ENCODE results near the gene CNKSR3.
A peak's percentile ranks its signal among the peaks of the same experiment; 100 is the strongest.

Gene CNKSR3

GRCh38 chr6:154445417-154445816, 65.1 kb downstream of the CNKSR3 start:
- no peak overlapping the region for H3K4me3 ChIP-seq (ENCODE audit: low read depth in 1 of 2, low read length in 2 of 2)
- H3K36me3 ChIP-seq (ENCODE audit: control insufficient read depth in 1 of 2, insufficient read depth in 2 of 2, low read length in 2 of 2): peaks cover 0 to 3% of the 10 kb centered on the region in 2 donors
- peak overlapping the region; percentile 18 for H3K27ac ChIP-seq (ENCODE audit: low read length)
- peaks cover 5 to 9% of the 10 kb centered on the region in 2 donors for H3K4me1 ChIP-seq (ENCODE audit: control insufficient read depth in 1 of 2, insufficient read depth in 2 of 2, low read length in 2 of 2)
- H3K9me3 ChIP-seq (ENCODE audit: control insufficient read depth in 1 of 2, low read length in 2 of 2): no peaks in the 10 kb centered on the region
- no peaks in the 10 kb centered on the region for H3K27me3 ChIP-seq (ENCODE audit: low read depth, low read length)

GRCh38 chr6:154441995-154442310, 68.5 kb downstream of the CNKSR3 start:
- peaks cover 0 to 10% of the 10 kb centered on the region in 2 donors for H3K4me1 ChIP-seq (ENCODE audit: control insufficient read depth in 1 of 2, insufficient read depth in 2 of 2, low read length in 2 of 2)
- no peak overlapping the region for H3K4me3 ChIP-seq (ENCODE audit: low read depth in 1 of 2, low read length in 2 of 2)
- H3K27ac ChIP-seq (ENCODE audit: low read length): no peak overlapping the region
- H3K27me3 ChIP-seq (ENCODE audit: low read depth, low read length): no peaks in the 10 kb centered on the region
- H3K36me3 ChIP-seq (ENCODE audit: control insufficient read depth in 1 of 2, insufficient read depth in 2 of 2, low read length in 2 of 2): no peaks in the 10 kb centered on the region
- no peaks in the 10 kb centered on the region for H3K9me3 ChIP-seq (ENCODE audit: control insufficient read depth in 1 of 2, low read length in 2 of 2)

GRCh38 chr6:154440422-154441043, 70.0 kb downstream of the CNKSR3 start:
- no peak overlapping the region for H3K27ac ChIP-seq (ENCODE audit: low read length)
- no peak overlapping the region for H3K4me3 ChIP-seq (ENCODE audit: low read depth in 1 of 2, low read length in 2 of 2)
- H3K36me3 ChIP-seq (ENCODE audit: control insufficient read depth in 1 of 2, insufficient read depth in 2 of 2, low read length in 2 of 2): peaks cover 0 to 5% of the 10 kb centered on the region in 2 donors
- no peaks in the 10 kb centered on the region for H3K27me3 ChIP-seq (ENCODE audit: low read depth, low read length)
- no peaks in the 10 kb centered on the region for H3K9me3 ChIP-seq (ENCODE audit: control insufficient read depth in 1 of 2, low read length in 2 of 2)
- peaks cover 0 to 10% of the 10 kb centered on the region in 2 donors for H3K4me1 ChIP-seq (ENCODE audit: control insufficient read depth in 1 of 2, insufficient read depth in 2 of 2, low read length in 2 of 2)

- peaks cover 0 to 5% of the 10 kb centered on the region in 2 donors for H3K36me3 ChIP-seq (ENCODE audit: control insufficient read depth in 1 of 2, insufficient read depth in 2 of 2, low read length in 2 of 2)
- H3K9me3 ChIP-seq (ENCODE audit: control insufficient read depth in 1 of 2, low read length in 2 of 2): no peaks in the 10 kb centered on the region
- no peaks in the 10 kb centered on the region for H3K27me3 ChIP-seq (ENCODE audit: low read depth, low read length)
- peaks cover 0 to 10% of the 10 kb centered on the region in 2 donors for H3K4me1 ChIP-seq (ENCODE audit: control insufficient read depth in 1 of 2, insufficient read depth in 2 of 2, low read length in 2 of 2)
- no peak overlapping the region for H3K4me3 ChIP-seq (ENCODE audit: low read depth in 1 of 2, low read length in 2 of 2)
- H3K27ac ChIP-seq (ENCODE audit: low read length): no peak overlapping the region
Observed at GRCh38 chr6:154440022-154440421, 70.5 kb downstream of the CNKSR3 start.

- H3K27ac ChIP-seq (ENCODE audit: low read length): no peak overlapping the region
- H3K4me3 ChIP-seq (ENCODE audit: low read depth in 1 of 2, low read length in 2 of 2): no peak overlapping the region
- H3K27me3 ChIP-seq (ENCODE audit: low read depth, low read length): no peaks in the 10 kb centered on the region
- no peaks in the 10 kb centered on the region for H3K9me3 ChIP-seq (ENCODE audit: control insufficient read depth in 1 of 2, low read length in 2 of 2)
- peaks cover 0 to 17% of the 10 kb centered on the region in 2 donors for H3K4me1 ChIP-seq (ENCODE audit: control insufficient read depth in 1 of 2, insufficient read depth in 2 of 2, low read length in 2 of 2)
- H3K36me3 ChIP-seq (ENCODE audit: control insufficient read depth in 1 of 2, insufficient read depth in 2 of 2, low read length in 2 of 2): peaks cover 0 to 5% of the 10 kb centered on the region in 2 donors
Observed at GRCh38 chr6:154438882-154439415, 71.5 kb downstream of the CNKSR3 start.

GRCh38 chr6:154435400-154435945, 75.0 kb downstream of the CNKSR3 start:
- Histone ChIP-seq H3K9me3 (ENCODE audit: control insufficient read depth in 1 of 2, low read length in 2 of 2) (no peaks in the 10 kb centered on the region), H3K27ac (ENCODE audit: low read length) (no peak overlapping the region)

GRCh38 chr6:154434662-154435061, 75.8 kb downstream of the CNKSR3 start:
- Histone ChIP-seq H3K27ac (ENCODE audit: low read length) (no peak overlapping the region), H3K27me3 (ENCODE audit: low read depth, low read length) (no peaks in the 10 kb centered on the region), H3K9me3 (ENCODE audit: control insufficient read depth in 1 of 2, low read length in 2 of 2) (no peaks in the 10 kb centered on the region), H3K4me1 (ENCODE audit: control insufficient read depth in 1 of 2, insufficient read depth in 2 of 2, low read length in 2 of 2) (peaks cover 0 to 18% of the 10 kb centered on the region in 2 donors), H3K36me3 (ENCODE audit: control insufficient read depth in 1 of 2, insufficient read depth in 2 of 2, low read length in 2 of 2) (peaks cover 0 to 10% of the 10 kb centered on the region in 2 donors), H3K4me3 (ENCODE audit: low read depth in 1 of 2, low read length in 2 of 2) (no peak overlapping the region)

More at GRCh38 chr6:154435400-154435945, 75.0 kb downstream of the CNKSR3 start:
- Histone ChIP-seq H3K4me1 (ENCODE audit: control insufficient read depth in 1 of 2, insufficient read depth in 2 of 2, low read length in 2 of 2) (peaks cover 0 to 22% of the 10 kb centered on the region in 2 donors), H3K4me3 (ENCODE audit: low read depth in 1 of 2, low read length in 2 of 2) (no peak overlapping the region), H3K36me3 (ENCODE audit: control insufficient read depth in 1 of 2, insufficient read depth in 2 of 2, low read length in 2 of 2) (peaks cover 0 to 5% of the 10 kb centered on the region in 2 donors), H3K27me3 (ENCODE audit: low read depth, low read length) (no peaks in the 10 kb centered on the region)

GRCh38 chr6:154433477-154434241, 76.8 kb downstream of the CNKSR3 start:
- no peak overlapping the region for H3K4me3 ChIP-seq (ENCODE audit: low read depth in 1 of 2, low read length in 2 of 2)
- H3K27me3 ChIP-seq (ENCODE audit: low read depth, low read length): no peaks in the 10 kb centered on the region
- H3K9me3 ChIP-seq (ENCODE audit: control insufficient read depth in 1 of 2, low read length in 2 of 2): no peaks in the 10 kb centered on the region
- peaks cover 0 to 12% of the 10 kb centered on the region in 2 donors for H3K4me1 ChIP-seq (ENCODE audit: control insufficient read depth in 1 of 2, insufficient read depth in 2 of 2, low read length in 2 of 2)
- H3K27ac ChIP-seq (ENCODE audit: low read length): no peak overlapping the region
- peaks cover 6 to 18% of the 10 kb centered on the region in 2 donors for H3K36me3 ChIP-seq (ENCODE audit: control insufficient read depth in 1 of 2, insufficient read depth in 2 of 2, low read length in 2 of 2)

- no peak overlapping the region for H3K4me3 ChIP-seq (ENCODE audit: low read depth in 1 of 2, low read length in 2 of 2)
- H3K27me3 ChIP-seq (ENCODE audit: low read depth, low read length): no peaks in the 10 kb centered on the region
- H3K27ac ChIP-seq (ENCODE audit: low read length): no peak overlapping the region
- H3K9me3 ChIP-seq (ENCODE audit: control insufficient read depth in 1 of 2, low read length in 2 of 2): no peaks in the 10 kb centered on the region
- H3K4me1 ChIP-seq (ENCODE audit: control insufficient read depth in 1 of 2, insufficient read depth in 2 of 2, low read length in 2 of 2): peaks cover 0 to 12% of the 10 kb centered on the region in 2 donors
- H3K36me3 ChIP-seq (ENCODE audit: control insufficient read depth in 1 of 2, insufficient read depth in 2 of 2, low read length in 2 of 2): peaks cover 6 to 18% of the 10 kb centered on the region in 2 donors
Observed at GRCh38 chr6:154432533-154433476, 77.7 kb downstream of the CNKSR3 start.

GRCh38 chr6:154430481-154430919, 80.0 kb downstream of the CNKSR3 start:
- peaks cover 0 to 12% of the 10 kb centered on the region in 2 donors for H3K4me1 ChIP-seq (ENCODE audit: control insufficient read depth in 1 of 2, insufficient read depth in 2 of 2, low read length in 2 of 2)
- no peak overlapping the region for H3K4me3 ChIP-seq (ENCODE audit: low read depth in 1 of 2, low read length in 2 of 2)
- peaks cover 6 to 18% of the 10 kb centered on the region in 2 donors for H3K36me3 ChIP-seq (ENCODE audit: control insufficient read depth in 1 of 2, insufficient read depth in 2 of 2, low read length in 2 of 2)
- no peaks in the 10 kb centered on the region for H3K9me3 ChIP-seq (ENCODE audit: control insufficient read depth in 1 of 2, low read length in 2 of 2)
- H3K27ac ChIP-seq (ENCODE audit: low read length): no peak overlapping the region
- no peaks in the 10 kb centered on the region for H3K27me3 ChIP-seq (ENCODE audit: low read depth, low read length)

Data from muscle layer of duodenum (tissue), 2 donors.